GM21717 (cell line): ENCODE measurements around the gene PPM1K.
A peak's percentile ranks its signal among the peaks of the same experiment; 100 is the strongest.
"Not testable (repeated sequence)": the region's sequence is repeated elsewhere in the genome, so short reads cannot be mapped to it uniquely, and the experiment has no call there.

Experiments used
- ATAC-seq: cut with Tn5 transposase; IDR thresholded peaks from one replicate; pipeline ENCODE4 v1.9.1; 2021; ENCODE audit warnings: mild to moderate bottlenecking, moderate library complexity; ENCODE audit not compliant: unreplicated experiment

PPM1K gene

GRCh38 chr4:88284439-88285234 is at the start of gene PPM1K:
Gene PPM1K, minus strand, starts transcription at chr4:88284561. Its CDS starts 5,978 bp downstream, at chr4:88278583.
- ATAC-seq: peak; percentile 84

GRCh38 chr4:88333741-88334405 is 49.5 kb upstream of the PPM1K start:
- no peak for ATAC-seq

DNA sequence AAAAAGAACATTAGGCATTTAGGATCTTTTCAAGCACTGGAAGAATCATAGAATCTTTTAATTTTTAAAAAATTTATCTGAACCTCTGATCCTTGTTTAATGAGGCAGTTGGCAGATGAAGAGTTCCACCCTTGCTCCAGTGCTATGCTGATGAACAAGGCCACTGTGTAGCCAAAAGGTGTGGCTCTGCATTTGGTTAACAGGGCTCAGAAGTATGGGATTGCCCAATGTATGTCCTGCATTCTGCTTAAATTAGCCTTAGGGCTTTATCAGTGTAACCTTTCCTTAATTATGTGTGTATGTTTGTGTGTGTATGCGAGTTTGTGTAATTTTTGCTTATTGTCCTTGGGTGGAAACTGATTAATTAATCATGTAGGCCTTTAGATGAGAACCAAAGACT is 43.3 kb upstream of the PPM1K start:
- ATAC-seq: no peak

DNA sequence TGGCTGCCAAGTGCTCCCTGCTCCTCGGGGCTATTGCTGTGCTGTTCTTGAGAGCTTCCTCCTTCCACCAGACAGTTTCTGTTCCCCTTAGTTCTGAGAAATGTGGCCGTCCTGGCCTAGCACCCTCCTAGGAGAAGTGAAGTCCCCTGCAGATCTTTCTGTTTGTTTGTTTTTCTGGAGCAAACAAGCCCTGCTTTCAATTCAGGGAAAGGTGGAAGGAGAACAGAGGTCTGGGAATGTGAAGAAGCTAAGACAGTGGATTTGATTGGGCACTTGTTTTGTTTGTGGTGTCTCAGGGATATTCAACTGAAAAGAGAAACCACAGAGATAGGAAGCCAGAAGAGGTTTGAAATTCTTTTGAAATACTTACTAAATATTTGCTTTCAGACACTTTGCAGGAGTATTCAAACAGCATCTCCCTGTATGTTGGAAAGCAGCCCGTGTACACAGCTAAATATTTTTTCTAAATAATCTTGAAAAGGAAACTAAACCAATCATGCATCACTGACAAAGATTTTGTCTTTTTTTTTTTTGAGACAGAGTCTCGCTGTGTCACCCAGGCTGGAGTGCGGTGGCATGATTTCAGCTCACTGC is 36.5 kb upstream of the PPM1K start:
- peak; percentile 99 for ATAC-seq

DNA sequence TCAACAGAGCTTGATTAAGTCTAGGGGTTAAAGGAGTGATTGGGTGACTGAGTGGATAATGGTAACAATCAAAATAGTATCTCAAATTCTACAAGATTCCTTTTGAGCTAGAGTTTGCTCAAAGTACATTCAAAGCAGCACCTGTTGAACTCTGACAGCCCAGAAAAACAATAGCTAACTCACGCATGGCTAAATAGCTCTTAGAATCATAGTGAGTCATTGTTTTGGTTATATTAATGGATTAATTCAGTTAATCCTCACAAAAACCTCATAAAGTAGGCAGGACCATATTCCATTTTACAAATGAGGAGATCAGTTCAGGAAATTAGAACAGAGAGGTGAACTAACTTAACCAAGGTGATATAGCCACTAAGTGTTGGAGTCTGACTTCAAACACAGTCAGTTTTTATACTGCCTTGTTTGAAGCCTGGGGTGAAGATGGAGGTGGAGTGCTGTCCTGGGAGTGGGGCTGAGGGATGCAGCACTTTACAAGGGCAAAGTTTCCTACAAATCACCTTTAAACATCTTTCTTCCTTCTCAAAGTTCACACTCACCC is 35.9 kb upstream of the PPM1K start:
- ATAC-seq: peak; percentile 42

DNA sequence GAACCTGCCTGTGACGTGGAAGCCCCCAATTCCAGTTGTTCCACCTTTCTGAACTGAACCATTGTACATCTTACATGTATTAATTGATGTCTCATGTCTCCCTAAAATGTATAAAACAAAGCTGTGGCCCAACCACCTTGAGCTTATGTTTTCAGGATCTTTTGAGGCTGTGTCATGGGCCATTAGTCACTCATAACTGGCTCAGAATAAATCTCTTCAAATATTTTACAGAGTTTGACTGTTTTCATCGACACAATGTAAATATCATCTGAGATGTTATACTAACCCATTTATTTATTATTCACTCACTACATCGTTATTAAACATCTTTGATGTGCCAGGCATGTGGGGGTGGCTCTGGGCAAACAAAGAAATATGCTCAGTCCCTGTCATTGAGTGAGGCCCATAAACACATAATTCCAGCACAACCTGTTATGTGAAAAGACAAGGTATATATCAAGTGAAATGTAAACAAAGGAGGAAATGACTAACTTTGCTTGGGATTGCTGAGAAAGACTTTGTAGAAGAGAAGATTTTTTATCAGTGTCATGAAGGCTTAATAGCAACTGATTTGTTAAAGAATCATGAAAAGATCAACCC is 34.5 kb upstream of the PPM1K start:
- ATAC-seq: no peak

DNA sequence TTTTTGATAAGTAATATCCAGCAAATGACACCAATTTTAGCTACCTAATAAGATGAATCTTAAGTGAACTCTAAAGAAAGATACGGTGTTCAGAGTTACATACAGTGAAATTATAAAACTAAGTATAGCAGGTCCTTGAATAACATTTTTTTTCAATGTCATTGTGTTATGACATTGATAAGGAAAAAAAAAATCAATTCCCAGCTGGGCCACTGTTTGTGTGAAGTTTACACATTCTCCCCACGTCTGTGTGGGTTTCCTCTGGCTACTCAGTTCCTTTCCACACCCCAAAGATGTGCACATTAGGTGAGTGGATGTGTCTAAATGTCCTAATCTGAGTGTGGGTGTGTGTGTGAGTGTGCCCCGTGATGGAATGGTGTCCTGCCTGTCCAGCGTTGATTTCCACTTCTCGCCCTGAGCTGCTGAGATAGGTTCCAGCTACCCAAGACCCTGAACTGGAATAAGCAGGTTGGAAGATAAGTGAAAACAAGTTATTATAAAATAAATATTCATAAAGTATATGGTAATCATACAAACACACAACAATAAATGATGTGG is 31.2 kb upstream of the PPM1K start:
- no peak for ATAC-seq

DNA sequence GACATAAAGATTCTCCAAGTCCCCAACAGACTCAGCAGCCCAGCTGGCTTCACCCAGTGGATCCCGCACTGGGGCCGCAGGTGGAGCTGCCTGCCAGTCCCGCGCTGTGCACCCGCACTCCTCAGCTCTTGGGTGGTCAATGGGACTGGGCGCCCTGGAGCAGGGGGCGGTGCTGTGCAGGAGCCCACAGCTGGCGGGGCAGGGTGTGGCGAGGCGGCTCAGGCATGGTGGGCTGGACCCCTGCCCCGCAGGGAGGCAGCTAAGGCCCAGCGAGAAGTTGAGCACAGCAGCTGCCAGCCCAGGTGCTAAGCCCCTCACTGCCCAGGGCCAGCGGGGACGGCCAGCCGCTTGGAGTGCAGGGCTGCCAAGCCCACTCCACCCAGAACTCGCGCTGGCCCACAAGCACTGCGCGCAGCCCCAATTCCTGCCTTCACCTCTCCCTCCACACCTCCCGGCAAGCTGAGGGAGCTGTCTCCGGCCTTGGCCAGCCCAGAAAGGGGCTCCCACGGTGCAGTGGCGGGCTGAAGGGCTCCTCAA is 28.8 kb upstream of the PPM1K start:
- ATAC-seq: not testable (repeated sequence)

DNA sequence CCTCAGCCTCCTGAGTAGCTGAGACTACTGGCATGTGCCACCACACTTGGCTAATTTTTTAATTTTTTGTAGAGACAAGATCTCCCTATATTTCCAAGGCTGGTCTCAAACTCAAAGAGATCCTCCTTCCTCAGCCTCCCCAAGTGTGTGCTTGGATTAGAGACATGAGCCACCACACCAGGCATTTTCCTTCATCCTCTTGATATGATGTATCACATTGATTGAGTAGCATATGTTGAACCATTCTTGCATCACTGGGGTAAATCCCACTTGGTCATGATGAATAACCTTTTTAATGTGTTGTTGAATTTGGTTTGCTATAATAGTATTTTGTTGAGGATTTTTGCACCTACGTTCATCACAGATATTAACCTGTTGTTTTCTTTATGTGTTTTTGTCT is 24.2 kb upstream of the PPM1K start:
- no peak for ATAC-seq

DNA sequence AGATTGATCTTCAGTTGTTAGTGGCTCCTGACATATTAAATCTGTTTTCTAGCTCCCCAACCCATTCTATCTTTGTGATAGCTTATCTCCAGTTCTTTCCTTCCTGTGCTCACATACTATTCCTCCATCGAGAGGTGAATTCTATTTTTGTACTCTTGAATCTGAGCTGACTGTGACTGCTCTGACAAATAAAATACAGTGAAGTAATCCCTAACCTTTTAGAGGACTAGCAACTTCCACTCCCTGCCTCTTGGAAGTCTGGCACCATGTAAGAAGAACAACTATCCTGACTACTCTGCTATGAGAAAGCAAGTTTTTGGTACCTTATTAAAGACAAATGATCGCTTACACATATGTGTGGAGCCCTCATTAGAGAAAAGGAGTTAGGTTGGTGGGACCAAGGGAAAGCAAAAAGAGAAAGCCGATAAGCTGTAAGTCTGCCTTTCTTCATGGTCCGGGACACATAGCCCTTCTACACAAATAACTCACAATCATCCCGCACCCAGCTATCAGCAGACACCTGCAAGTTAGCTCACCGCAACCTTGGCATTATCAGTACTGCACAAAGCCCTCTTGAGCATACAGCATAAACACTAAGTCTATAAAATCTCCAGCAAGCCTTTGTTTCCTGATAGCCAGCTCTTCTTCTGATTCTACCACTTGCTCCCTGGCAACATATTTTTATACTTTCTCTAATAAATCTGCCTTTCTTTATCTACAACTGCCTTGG is 13.5 kb upstream of the PPM1K start:
- no peak for ATAC-seq

- no peak for ATAC-seq
Observed at GRCh38 chr4:88297212-88297516, 12.8 kb upstream of the PPM1K start.

DNA sequence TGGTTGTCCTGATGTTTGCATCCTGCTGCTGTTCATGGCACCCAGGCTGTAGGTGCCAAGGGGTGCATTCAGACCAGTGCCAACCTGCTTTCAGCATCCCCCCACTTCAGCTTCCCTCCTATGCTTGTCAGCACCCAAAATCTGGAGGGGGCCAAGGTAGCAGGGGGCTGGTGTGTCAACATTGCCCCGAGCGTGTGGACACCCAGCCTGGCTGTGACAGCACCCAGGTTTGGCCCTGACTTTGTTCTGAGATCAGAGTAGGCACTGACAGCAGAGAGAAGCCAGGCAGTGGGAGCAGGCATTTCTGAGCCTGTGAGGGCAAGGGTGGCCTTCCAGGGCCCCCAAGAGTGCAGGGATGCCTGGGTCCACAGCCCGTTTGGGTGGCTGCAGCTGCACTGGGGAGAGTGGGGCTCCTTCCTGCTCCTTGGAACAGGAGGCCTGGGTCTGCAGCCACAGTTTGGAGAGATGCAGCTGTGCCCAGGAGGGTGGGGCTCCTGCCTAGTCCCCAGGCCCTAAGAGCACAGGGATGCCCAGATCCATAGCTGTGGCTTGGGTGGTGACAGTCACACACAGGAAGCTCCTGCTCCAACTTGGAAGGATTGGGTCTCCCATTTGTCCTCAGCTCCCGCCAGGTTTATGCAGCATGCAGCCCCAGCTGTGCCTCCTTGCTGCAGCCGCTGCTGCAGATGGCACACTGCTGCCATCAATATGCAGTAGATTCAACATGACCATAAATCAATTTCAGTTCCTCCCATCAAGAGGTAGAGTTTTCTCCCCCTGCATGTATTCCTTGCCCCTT is 12.3 kb upstream of the PPM1K start:
- no peak for ATAC-seq

GRCh38 chr4:88295656-88296055 is 11.3 kb upstream of the PPM1K start:
- ATAC-seq: no peak

DNA sequence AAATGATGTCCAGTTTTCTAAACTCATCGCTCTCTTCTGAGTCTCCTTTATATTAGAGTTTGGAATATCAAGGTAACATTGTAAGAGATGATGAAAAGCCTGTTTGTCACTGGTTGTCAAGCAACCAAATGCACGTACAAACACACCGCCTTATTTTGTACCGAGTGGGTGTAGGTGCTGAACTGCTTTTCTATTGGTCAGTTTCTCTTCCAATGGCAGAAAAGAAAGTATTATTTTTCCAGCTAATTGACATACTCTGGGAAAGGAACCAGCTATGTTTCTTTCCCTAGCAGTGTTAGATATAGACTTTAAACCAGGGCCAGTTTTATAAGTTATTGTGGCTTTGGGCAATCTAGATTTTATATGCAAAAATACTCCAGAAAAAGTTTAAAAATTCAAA is 6.6 kb upstream of the PPM1K start:
- ATAC-seq: no peak

GRCh38 chr4:88286897-88287296 is 2.5 kb upstream of the PPM1K start:
- ATAC-seq: no peak

DNA sequence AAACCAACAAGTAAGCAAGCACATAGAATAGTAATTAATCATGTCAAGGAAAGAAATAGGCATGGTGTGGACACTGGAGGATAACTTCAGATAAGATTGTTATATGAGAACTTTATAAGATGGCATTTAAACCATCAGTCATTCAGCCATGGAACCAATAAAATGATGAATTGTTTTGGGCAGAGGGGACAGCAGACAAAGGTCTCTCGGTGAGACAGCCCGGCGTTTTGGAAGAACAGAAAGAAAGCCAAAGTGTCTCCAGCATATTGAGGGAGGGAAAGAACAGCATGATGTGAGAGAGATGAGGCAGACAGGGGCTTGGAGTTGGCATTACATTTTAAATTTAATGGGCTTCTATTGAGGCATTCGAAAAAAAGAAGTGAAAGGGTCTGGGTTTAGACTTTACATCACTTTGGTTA is 883 bp upstream of the PPM1K start:
- no peak for ATAC-seq

DNA sequence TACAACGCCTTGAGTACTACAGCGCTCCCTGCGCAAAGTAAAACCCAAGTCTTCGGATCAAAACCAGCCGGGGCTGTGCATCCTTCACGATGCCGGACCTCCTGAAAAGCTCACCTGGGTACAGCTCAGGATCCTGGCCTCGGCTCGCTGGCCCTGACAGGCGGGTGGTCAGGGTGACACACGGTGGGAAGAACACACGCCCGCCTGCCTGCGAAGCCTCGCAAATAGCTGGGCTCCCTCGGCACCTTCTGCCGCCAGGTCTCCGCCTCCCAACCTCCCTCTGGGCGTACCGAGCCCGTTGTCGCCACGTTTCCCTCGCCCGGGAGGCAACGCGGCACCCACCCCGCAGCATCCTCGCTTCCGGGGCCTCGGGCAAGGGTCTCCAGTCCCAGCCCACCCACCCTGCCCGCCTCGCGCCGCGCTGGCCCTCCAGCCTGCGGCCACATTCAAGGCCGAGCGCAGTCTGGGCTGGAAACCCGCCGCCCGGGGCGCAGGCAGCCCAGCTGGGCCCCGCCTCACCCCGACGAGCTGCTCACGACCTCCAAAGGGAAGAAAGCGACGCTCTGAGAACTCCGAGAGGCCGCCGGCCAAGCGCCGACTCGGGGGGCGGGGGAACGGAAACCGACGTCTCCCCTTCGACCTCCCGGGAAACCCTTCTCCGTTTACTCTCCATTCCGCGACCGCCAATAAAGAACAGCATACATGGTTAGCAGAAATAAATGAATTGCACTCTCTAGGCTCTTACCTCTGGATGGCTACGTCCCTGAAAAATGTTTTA is 511 bp downstream of the PPM1K start:
- ATAC-seq: peak; percentile 30

- ATAC-seq: no peak
Observed at GRCh38 chr4:88280228-88280795, 4.0 kb downstream of the PPM1K start.
